MM.1S (cell line): Measurements from ENCODE around the gene MICU1.

Experiments used
- EZH2phosphoT487 ChIP-seq: fragments of 300-600 bp; sonication (generic); IDR thresholded peaks from 2 replicates; pipeline ENCODE4 v1.6.1; 2018; ENCODE audit warnings: antibody characterized with exemption, low read length
- TF ChIP-seq, protein P1 (sequence below): fragments of 300-600 bp; sonication (generic); IDR thresholded peaks from 2 replicates; pipeline ENCODE4 v1.5.1; 2016; ENCODE audit warnings: antibody characterized with exemption, low read length, mixed read lengths

DNA sequence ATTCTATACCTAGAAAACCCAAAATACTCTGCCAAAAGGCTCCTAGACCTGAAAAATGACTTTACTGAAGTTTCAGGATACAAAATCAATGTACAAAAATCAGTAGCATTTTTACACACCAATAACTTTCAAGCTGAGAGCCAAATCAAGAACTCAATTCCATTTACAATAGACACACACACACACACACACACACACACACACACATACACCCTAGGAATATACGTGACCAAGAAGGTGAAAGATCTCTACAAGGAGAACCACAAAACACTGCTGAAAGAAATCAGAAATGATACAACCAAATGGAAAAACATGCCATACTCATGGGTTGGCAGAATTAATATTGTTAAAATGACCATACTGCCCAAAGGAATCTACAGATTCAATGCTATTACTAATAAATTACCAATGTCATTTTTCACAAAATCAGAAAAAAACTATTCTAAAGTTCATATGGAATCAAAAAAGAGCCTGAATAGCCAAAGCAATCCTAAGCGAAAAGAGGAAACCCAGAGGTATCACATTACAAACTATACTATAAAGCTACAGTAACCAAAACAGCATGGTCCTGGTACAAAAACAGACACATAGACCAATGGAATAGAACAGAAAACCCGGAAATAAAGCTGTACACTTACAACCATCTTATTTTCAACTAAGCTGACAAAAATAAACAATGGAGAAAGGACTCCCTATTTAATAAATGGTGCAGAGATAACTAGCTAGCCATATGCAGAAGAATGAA is 122.0 kb downstream of the MICU1 start:
- TF ChIP-seq, protein P1, sequence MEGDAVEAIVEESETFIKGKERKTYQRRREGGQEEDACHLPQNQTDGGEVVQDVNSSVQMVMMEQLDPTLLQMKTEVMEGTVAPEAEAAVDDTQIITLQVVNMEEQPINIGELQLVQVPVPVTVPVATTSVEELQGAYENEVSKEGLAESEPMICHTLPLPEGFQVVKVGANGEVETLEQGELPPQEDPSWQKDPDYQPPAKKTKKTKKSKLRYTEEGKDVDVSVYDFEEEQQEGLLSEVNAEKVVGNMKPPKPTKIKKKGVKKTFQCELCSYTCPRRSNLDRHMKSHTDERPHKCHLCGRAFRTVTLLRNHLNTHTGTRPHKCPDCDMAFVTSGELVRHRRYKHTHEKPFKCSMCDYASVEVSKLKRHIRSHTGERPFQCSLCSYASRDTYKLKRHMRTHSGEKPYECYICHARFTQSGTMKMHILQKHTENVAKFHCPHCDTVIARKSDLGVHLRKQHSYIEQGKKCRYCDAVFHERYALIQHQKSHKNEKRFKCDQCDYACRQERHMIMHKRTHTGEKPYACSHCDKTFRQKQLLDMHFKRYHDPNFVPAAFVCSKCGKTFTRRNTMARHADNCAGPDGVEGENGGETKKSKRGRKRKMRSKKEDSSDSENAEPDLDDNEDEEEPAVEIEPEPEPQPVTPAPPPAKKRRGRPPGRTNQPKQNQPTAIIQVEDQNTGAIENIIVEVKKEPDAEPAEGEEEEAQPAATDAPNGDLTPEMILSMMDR = no peak
- TF ChIP-seq EZH2phosphoT487 = no peak
